ENCODE results near the gene DFFB.

- TF ChIP-seq CTCF (IDR thresholded peaks at IDR 0.05) (no peak), POLR2A (IDR thresholded peaks at IDR 0.05) (no peak)
Observed at GRCh38 chr1:3858231-3858981, 1.1 kb downstream of the DFFB start.
